ENCODE results near the gene ADGRL3.

The ADGRL3 gene

DNA sequence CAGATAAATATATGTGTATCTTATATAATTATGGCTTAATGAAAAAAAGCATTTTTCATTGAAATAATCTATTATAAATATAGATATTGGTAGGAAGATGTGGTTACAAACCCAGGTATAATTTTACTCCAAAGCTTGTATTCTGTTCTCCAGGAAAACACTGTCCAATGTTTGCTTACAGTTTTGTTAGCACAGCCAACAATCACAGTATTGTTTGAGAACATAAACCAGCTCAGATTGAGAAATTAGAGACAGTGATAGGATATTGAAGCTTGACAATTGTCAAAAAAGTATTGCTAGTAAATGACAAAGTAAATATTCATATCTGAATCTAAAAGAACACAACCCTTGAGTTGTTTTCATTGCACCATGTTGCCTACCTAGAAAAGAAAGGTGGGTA, 228.8 kb downstream of the ADGRL3 start:
- TF ChIP-seq, protein P1, sequence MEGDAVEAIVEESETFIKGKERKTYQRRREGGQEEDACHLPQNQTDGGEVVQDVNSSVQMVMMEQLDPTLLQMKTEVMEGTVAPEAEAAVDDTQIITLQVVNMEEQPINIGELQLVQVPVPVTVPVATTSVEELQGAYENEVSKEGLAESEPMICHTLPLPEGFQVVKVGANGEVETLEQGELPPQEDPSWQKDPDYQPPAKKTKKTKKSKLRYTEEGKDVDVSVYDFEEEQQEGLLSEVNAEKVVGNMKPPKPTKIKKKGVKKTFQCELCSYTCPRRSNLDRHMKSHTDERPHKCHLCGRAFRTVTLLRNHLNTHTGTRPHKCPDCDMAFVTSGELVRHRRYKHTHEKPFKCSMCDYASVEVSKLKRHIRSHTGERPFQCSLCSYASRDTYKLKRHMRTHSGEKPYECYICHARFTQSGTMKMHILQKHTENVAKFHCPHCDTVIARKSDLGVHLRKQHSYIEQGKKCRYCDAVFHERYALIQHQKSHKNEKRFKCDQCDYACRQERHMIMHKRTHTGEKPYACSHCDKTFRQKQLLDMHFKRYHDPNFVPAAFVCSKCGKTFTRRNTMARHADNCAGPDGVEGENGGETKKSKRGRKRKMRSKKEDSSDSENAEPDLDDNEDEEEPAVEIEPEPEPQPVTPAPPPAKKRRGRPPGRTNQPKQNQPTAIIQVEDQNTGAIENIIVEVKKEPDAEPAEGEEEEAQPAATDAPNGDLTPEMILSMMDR (IDR thresholded peaks at IDR 0.05; ENCODE audit: low read depth, low read length, missing control alignments), result no peak
- no peak overlapping the region for H3K4me3 ChIP-seq (replicated peaks; ENCODE audit: low read depth, low read length)
- DNase-seq (ENCODE audit: extremely low read depth, low read depth), result no peak

DNA sequence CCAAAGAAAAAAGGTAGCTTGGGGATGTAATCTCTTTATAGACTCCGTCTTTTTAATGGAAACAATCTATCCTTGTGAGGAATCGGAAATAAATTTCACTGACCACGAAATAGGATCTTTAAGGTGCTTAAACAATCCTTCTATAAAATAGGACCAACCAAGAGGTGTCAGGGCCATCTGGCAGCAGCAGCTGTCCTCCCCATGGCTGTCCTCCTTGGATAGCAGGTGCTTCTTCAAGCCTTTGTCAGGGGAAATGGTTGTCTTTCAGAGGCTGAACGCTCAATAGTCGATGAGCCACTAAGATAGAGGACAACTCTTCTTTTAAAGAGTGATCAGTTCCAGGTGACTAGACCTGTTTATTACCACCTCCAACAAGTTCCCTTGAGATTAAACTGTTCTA, 231.0 kb downstream of the ADGRL3 start:
- H3K4me3 ChIP-seq (replicated peaks; ENCODE audit: low read depth, low read length), result no peak overlapping the region
- TF ChIP-seq, protein P1 (IDR thresholded peaks at IDR 0.05; ENCODE audit: low read depth, low read length, missing control alignments), result no peak
- no peak for DNase-seq (ENCODE audit: extremely low read depth, low read depth)

DNA sequence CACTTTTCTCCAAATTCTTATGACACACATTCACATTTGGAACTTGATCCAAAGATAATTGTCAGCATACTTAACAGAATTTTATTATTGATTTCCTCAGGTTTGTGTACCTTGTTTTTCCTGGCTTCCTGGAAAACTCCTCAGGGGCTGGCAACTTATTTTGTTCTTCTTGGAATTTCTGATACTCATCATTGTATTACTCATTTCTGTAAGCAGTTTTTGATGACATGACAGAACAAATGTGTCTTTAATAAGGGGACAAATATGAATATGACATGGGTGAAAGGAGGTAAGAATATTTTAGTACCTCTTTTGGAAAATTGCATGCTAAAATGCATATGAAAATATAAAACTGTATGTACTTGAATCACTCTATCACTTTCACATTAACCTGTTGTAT, 237.8 kb downstream of the ADGRL3 start:
- TF ChIP-seq, protein P1 (IDR thresholded peaks at IDR 0.05; ENCODE audit: low read depth, low read length, missing control alignments), result no peak
- no peak for DNase-seq (ENCODE audit: extremely low read depth, low read depth)
- no peak overlapping the region for H3K4me3 ChIP-seq (replicated peaks; ENCODE audit: low read depth, low read length)

DNA sequence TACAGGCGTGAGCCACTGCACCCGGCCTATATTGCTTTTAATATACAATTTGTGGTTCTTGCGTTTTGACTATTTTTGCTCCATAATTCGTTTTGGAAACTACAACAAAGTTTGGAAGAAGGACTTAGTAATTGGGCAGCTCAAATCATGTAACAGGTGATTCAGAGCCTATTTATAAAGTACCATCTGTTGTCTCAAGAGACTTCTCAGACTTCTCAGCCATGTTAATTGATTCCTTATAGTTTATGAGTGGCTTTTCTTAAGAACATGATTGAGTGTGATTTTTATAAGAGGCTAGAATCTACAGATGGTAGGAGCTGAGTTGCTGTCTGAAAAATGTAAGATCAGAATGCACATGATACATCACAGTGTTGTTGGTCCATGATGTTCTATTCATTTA, 240.2 kb downstream of the ADGRL3 start:
- no peak for DNase-seq (ENCODE audit: extremely low read depth, low read depth)
- H3K4me3 ChIP-seq (replicated peaks; ENCODE audit: low read depth, low read length), result no peak overlapping the region
- TF ChIP-seq, protein P1 (IDR thresholded peaks at IDR 0.05; ENCODE audit: low read depth, low read length, missing control alignments), result no peak

DNA sequence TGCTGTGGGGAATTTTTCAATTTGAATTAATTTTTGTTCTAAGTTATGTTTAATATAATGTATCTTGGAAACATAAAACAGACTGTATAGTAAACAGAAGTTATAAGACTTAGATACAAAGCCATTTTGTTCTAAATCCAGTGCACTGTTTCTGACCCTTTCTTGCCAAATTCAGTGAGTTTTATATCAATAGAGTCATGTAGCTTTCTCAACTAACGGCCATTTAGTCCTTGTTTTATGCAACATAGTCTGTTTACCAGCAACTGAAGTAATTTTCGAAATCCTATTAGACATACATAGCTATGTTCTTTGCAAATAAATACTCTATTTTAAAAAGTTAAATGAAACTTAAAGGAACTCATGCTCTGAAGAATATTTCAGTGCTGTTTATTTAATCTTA, 242.8 kb downstream of the ADGRL3 start:
- TF ChIP-seq, protein P1 (IDR thresholded peaks at IDR 0.05; ENCODE audit: low read depth, low read length, missing control alignments), result no peak
- no peak for DNase-seq (ENCODE audit: extremely low read depth, low read depth)

DNA sequence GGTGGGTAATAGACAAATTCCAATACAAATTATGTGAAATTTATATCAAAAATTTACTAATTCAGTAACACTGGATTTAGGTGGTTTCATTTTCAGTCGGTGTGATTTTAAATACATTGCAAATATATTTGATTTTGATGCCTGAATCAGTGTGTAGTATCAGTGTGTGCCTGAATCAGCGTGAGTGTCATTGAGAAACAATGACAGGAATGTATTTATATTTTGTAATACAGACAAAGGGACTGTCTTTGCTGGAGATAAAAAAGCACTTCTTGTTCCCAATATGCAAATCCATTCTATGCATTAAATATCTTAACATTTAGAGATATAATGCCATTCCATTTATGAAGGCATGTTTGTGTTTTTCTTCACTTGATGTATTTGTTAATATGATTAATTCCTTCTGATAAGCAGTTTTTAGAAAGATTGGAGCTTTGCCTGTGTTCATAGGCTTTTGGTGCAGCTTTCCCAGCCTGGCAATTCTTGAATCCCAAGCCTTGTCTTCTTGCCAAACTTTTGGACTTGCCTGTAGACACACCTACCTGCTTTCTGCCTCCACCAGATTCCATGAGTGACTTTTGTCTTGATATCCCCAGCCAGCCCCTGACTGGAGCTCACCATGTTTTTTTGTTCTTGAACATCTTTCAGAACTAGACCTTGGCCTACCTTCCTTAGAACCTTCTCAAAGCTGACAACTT, 243.8 kb downstream of the ADGRL3 start:
- H3K4me3 ChIP-seq (replicated peaks; ENCODE audit: low read depth, low read length), result no peak overlapping the region
- no peak for DNase-seq (ENCODE audit: extremely low read depth, low read depth)
- TF ChIP-seq, protein P1 (IDR thresholded peaks at IDR 0.05; ENCODE audit: low read depth, low read length, missing control alignments), result no peak

More for the DNA sequence above, 242.8 kb downstream of the ADGRL3 start:
- no peak overlapping the region for H3K4me3 ChIP-seq (replicated peaks; ENCODE audit: low read depth, low read length)
